Nephron progenitor cell (in vitro differentiated cells): ENCODE measurements around the gene DOK3.

Source experiments
- DNase-seq: peaks from one replicate; pipeline ENCODE4 v3.0.0; 2021
- H3K27ac Mint-ChIP-seq: 2 replicates; pipeline ENCODE4 v1.8.0; 2021; ENCODE audit warnings: mild to moderate bottlenecking, moderate library complexity, mixed read lengths
- H3K27me3 Mint-ChIP-seq: 2 replicates; pipeline ENCODE4 v1.8.0; 2021; ENCODE audit warnings: mild to moderate bottlenecking, low read depth, mixed read lengths; ENCODE audit not compliant: poor library complexity
- H3K36me3 Mint-ChIP-seq: 2 replicates; pipeline ENCODE4 v1.8.0; 2021; ENCODE audit warnings: low read depth, mixed read lengths
- H3K4me1 Mint-ChIP-seq: 2 replicates; pipeline ENCODE4 v1.8.0; 2021; ENCODE audit warnings: mixed read lengths
- H3K4me3 Mint-ChIP-seq: 2 replicates; pipeline ENCODE4 v1.8.0; 2021; ENCODE audit warnings: mild to moderate bottlenecking, moderate library complexity, mixed read lengths
- H3K9me3 Mint-ChIP-seq: 2 replicates; pipeline ENCODE4 v1.8.0; 2021; ENCODE audit warnings: mild to moderate bottlenecking, moderate library complexity, mixed read lengths
- TF ChIP-seq, protein P1 (sequence below): fragments of 200-600 bp; sonication (generic); IDR thresholded peaks from 2 replicates; pipeline ENCODE4 v1.5.0; 2021; ENCODE audit warnings: antibody characterized with exemption

DOK3 gene

DNA sequence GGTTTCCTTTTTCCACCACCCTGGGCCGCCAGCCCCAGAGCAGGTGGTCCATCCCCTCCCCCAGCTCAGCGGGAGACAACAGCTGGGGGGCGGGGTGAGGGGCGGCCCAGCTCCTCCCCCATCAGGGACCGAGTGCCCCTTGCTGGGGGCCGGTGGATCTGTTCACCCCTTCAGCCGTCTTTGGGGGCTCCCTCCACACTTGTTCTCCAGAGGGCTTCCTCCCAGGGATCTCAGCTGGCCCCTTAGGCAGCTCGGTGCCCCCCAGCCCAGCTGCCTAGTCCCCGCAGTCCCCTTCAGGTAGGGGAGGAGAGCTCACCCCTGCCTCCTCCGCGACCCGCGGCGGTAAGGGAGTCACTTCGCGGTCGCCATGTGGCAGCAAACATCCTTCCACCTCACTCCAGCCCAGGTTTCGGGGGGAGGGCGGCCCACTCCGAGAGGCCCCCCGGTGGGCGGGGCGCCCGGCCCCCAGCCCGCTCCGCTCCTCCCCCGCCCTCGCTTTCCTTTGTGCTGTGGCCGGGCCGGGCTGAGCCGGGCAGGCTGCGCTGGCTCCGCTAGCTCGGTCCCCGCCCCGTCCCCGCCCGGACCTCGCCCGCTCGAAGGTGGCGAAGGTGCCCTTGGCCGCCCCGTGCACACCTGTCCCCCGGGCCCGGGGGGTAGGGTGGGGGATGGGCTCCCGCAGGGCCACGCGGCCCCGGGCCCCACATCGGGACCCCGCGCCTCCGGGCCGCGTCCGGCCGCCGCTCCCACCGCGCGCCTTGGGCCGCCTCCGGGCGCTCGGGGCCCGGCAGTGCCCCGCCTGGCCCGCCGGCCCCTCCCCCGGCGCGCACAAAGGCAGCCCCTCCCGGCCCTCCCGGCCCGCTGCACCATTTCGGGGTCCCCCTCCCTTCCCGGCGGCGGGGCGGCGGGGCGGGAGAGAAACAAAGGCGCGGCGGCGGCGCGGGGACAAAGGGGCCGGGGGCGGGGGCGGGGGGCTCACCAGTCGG is 36.9 kb downstream of the DOK3 start:
- Mint-ChIP-seq H3K27me3 (no peaks in the 10 kb centered on the region), H3K4me3 (peak overlapping the region; percentile 84), H3K36me3 (peaks cover 24% of the 10 kb centered on the region), H3K9me3 (peaks cover 3% of the 10 kb centered on the region), H3K27ac (peak overlapping the region; percentile 51), H3K4me1 (peaks cover 69% of the 10 kb centered on the region)
- DNase-seq = peak; percentile 74
- TF ChIP-seq, protein P1, sequence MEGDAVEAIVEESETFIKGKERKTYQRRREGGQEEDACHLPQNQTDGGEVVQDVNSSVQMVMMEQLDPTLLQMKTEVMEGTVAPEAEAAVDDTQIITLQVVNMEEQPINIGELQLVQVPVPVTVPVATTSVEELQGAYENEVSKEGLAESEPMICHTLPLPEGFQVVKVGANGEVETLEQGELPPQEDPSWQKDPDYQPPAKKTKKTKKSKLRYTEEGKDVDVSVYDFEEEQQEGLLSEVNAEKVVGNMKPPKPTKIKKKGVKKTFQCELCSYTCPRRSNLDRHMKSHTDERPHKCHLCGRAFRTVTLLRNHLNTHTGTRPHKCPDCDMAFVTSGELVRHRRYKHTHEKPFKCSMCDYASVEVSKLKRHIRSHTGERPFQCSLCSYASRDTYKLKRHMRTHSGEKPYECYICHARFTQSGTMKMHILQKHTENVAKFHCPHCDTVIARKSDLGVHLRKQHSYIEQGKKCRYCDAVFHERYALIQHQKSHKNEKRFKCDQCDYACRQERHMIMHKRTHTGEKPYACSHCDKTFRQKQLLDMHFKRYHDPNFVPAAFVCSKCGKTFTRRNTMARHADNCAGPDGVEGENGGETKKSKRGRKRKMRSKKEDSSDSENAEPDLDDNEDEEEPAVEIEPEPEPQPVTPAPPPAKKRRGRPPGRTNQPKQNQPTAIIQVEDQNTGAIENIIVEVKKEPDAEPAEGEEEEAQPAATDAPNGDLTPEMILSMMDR = no peak

DNA sequence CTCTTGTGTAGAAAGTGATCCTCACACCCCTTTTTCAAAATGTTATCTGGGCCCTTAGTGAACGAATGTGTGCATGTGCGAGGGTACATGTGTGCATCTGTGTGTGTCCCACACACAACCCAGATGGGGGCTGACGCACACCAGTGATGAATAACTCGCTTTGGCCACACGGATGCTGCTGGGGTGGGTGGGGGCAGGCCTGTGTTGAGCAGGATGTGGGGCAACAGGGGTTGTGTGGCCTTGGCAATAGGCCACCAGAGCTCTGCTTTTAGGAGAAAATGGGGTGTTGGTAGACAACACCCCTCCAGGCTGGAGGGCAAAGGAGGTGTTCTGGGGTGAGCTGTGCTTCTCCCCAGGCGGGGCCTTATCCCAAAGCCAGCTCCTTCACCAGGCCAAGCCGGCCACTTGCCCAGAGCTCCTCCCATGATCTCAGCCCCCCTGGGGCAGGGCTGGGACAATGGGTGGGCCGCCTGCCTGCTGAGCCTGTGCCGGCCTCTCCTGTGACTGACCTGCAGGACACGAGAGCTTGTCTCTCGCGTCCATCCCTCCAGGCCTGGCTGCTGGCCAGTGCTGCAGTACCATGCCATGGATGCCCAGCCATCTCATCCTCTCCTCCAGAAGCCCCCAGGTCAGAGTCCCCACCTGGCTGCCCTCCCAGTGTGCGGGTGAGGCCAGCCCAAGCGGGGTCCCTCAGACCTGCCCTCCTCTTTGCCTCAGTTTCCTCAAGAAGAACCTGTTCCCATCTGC is 37.8 kb downstream of the DOK3 start:
- peaks cover 9% of the 10 kb centered on the region for H3K9me3 Mint-ChIP-seq
- H3K4me3 Mint-ChIP-seq = peak overlapping the region; percentile 84
- peak overlapping the region; percentile 51 for H3K27ac Mint-ChIP-seq
- peaks cover 66% of the 10 kb centered on the region for H3K4me1 Mint-ChIP-seq
- peaks cover 34% of the 10 kb centered on the region for H3K36me3 Mint-ChIP-seq
- no peaks in the 10 kb centered on the region for H3K27me3 Mint-ChIP-seq
- DNase-seq = no peak
- TF ChIP-seq, protein P1 = no peak

DNA sequence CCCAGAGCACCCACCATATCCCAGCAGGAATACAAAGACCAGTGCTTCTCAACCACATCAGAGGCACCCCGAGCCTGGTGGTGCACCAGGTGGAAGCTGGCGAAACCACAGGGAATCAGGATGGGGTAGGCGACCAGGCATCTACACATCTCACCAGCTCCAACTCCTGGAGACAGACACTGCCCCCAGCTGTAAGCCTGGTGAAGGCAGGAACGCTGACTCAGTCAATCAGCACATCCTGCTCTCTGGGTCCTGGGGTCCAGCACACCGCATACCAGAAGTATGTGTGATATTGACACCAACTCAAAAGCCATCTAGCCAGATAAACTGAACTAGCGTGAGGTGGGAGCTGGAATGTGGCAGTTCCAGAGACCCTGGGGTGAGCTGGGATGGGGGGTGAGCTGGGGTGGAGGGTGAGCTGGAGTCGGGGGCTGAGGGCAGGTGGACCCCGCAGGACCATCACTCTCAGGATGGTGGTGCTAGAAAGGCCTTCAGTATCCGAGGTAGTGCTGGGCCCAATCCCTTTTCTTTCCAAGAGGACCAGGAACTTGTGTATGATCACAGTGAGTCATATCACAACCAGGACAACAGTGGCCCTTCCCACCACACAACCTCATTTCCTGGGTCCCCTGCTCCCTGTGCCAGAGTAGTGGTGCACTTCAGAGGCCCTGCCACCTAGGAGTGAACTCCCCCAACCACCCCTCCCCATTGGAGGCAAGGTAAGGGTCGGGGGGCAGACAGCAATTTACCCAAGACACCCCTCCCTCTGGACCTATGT is 38.7 kb downstream of the DOK3 start:
- H3K36me3 Mint-ChIP-seq = peaks cover 42% of the 10 kb centered on the region
- TF ChIP-seq, protein P1 = no peak
- peaks cover 17% of the 10 kb centered on the region for H3K9me3 Mint-ChIP-seq
- H3K4me1 Mint-ChIP-seq = peaks cover 59% of the 10 kb centered on the region
- no peak for DNase-seq
- H3K4me3 Mint-ChIP-seq = peak overlapping the region; percentile 84
- H3K27ac Mint-ChIP-seq = peak overlapping the region; percentile 95
- H3K27me3 Mint-ChIP-seq = no peaks in the 10 kb centered on the region

DNA sequence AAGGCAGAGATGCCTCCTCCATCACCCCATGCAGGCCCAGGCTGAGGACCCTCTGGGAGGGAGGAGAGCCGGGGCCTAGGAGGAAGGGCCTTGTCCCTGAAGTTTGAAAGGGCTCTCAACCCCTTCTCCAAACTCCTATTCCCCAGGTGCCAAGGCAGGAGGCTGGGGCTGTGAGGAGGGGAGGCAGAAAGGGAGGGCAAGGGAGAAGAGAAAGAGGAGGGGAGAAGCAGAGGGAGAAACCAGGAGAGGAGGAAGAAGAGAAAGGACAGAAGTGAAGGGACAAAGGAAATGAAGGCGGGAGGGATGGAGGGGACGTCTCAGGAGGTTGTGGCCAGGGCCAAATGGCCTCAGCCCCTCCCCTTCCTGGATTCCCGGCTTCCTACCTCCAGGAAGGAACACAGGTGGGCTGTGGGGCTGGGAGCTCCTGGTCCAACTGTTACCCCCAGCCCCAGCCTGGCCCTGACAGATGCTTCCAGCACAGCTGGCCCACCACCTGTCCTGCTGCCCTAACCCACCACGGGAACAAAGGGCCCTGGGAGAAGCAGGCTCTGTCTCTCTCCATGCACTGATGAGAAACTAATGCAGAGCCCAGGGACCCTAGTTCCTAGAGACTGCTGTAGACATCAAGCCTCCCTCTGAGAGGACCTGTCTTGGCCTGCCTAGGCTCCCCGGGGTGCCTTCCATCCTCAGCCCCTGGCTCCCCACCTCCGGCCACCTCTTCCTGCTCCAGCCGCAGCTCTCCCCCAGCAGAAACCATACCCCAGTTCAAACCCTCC is 39.7 kb downstream of the DOK3 start:
- TF ChIP-seq, protein P1 = no peak
- peaks cover 27% of the 10 kb centered on the region for H3K9me3 Mint-ChIP-seq
- no peaks in the 10 kb centered on the region for H3K27me3 Mint-ChIP-seq
- H3K4me1 Mint-ChIP-seq = peaks cover 48% of the 10 kb centered on the region
- H3K4me3 Mint-ChIP-seq = peak overlapping the region; percentile 84
- H3K27ac Mint-ChIP-seq = peak overlapping the region; percentile 95
- H3K36me3 Mint-ChIP-seq = peaks cover 52% of the 10 kb centered on the region
- DNase-seq = no peak
